ENCODE data around the gene OTOGL.

The OTOGL gene

DNA sequence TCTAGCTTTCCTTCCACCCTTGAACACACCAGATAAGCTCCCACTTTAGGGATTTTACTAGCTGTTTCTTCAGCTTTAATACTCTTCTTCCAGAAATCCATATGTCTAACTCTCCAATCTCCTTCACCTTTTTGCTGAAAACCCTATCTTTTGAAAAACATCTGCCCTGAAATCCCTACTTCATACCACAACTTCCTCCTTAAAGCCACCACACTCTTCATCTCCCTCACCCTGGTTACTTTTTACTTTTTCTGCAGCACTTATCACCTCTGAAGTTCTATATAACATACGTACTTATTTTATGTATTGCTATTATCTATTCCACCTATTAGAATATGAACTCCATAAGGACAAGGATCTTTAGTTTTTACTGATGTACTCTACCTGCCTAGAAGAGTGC lies 316.1 kb downstream of the OTOGL start:
- DNase-seq (ENCODE audit: extremely low spot score) = no peak
- POLR2A ChIA-PET = no interaction called here
- CTCF ChIA-PET = no interaction called here
- TF ChIP-seq FOXA1 (IDR thresholded peaks at IDR 0.05) (no peak), HDGF (IDR thresholded peaks at IDR 0.05; ENCODE audit: borderline replicate concordance) (no peak), FOXM1 (IDR thresholded peaks at IDR 0.05; ENCODE audit: borderline replicate concordance) (no peak)

DNA sequence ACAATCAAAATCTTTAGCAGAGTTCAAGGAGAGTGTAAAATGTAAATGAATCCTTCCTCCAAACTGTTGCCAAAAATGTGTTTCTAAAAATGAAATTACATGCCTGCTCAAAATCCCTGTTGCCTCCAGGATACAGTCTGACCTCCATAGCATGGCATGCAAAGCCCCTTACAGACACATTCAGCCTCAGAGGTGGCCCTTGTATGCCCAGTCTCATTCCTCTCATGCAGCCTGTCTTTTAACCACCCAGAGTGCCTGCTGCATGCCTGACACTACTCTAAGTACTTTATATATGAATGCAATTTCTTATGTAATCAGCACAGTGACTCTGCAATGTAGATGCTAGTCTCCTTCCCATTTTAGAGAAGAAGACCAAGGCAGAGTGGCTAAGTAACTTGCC lies 320.3 kb downstream of the OTOGL start:
- CTCF ChIA-PET = no interaction called here

DNA sequence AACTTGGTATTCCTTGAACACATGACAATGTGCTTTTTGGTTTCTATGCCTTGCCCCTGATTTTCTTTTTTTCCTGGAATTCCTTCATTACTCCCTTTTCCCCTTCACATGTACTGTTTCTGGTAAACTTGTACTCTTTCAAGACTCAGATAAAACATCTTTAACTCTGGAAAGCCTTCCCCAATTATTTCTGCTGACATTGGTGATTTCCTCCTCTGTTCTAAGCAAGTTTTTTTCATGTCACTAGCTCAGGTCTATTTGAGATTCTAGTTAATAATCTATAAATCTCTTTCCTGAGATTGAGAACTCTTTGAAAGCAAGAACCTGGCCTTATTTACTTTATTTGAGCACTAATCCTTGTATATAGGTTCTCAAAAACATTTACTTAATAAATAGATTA lies 320.7 kb downstream of the OTOGL start:
- ChIA-PET CTCF (no interaction called here), POLR2A (no interaction called here)
- DNase-seq (ENCODE audit: extremely low spot score) = no peak
- TF ChIP-seq FOXM1 (IDR thresholded peaks at IDR 0.05; ENCODE audit: borderline replicate concordance) = no peak
- no peak for TF ChIP-seq TARDBP (IDR thresholded peaks at IDR 0.05)
- TF ChIP-seq SUZ12 (IDR thresholded peaks at IDR 0.05) = no peak
- TF ChIP-seq ELF4 (IDR thresholded peaks at IDR 0.05) = no peak
- TF ChIP-seq ARNT (IDR thresholded peaks at IDR 0.05) = no peak
- no peak for TF ChIP-seq ZNF384 (IDR thresholded peaks at IDR 0.05)
- no peak for TF ChIP-seq CTBP1 (IDR thresholded peaks at IDR 0.05; ENCODE audit: borderline replicate concordance)
- TF ChIP-seq, protein P1, sequence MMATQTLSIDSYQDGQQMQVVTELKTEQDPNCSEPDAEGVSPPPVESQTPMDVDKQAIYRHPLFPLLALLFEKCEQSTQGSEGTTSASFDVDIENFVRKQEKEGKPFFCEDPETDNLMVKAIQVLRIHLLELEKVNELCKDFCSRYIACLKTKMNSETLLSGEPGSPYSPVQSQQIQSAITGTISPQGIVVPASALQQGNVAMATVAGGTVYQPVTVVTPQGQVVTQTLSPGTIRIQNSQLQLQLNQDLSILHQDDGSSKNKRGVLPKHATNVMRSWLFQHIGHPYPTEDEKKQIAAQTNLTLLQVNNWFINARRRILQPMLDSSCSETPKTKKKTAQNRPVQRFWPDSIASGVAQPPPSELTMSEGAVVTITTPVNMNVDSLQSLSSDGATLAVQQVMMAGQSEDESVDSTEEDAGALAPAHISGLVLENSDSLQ (IDR thresholded peaks at IDR 0.05) = no peak
- no peak for TF ChIP-seq NFRKB (IDR thresholded peaks at IDR 0.05)
- no peak for TF ChIP-seq LEF1 (IDR thresholded peaks at IDR 0.05; ENCODE audit: borderline replicate concordance)
- TF ChIP-seq FOXA1 (IDR thresholded peaks at IDR 0.05) = no peak
- no peak for TF ChIP-seq HDGF (IDR thresholded peaks at IDR 0.05; ENCODE audit: borderline replicate concordance)

More for the DNA sequence above, 320.3 kb downstream of the OTOGL start:
- DNase-seq (ENCODE audit: extremely low spot score) = no peak
- TF ChIP-seq FOXM1 (IDR thresholded peaks at IDR 0.05; ENCODE audit: borderline replicate concordance) (no peak), L3MBTL2 (conservative IDR thresholded peaks at IDR 0.05) (no peak), LEF1 (IDR thresholded peaks at IDR 0.05; ENCODE audit: borderline replicate concordance) (no peak), ZNF384 (IDR thresholded peaks at IDR 0.05) (no peak), NFRKB (IDR thresholded peaks at IDR 0.05) (no peak), SUZ12 (IDR thresholded peaks at IDR 0.05) (no peak), BHLHE40 (IDR thresholded peaks at IDR 0.05; ENCODE audit: borderline replicate concordance) (no peak), FOXA1 (IDR thresholded peaks at IDR 0.05) (no peak), SP1 (IDR thresholded peaks at IDR 0.05) (no peak), HDGF (IDR thresholded peaks at IDR 0.05; ENCODE audit: borderline replicate concordance) (no peak), FOXK2 (IDR thresholded peaks at IDR 0.05) (no peak), ELF4 (IDR thresholded peaks at IDR 0.05) (no peak)
- POLR2A ChIA-PET = no interaction called here

DNA sequence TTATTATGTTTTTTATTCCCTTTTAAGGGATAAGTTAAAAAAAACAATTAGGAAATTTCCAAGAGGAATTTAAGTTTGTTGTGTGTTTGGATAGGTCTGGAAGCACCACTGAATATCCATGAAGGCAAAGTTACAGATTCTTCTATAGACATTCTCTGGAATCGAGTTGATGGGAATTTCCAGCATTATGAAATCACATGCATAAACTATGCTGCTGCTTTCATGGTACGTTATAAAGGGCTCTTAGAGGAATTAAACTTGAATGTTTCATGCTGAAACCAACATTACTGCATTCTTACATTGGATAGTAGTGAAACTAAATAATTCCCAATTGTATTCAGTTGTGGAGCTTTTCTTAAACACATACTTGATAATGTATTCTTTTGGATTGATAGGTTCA lies 323.2 kb downstream of the OTOGL start:
- ChIA-PET CTCF (no interaction called here), POLR2A (no interaction called here)
- TF ChIP-seq ARNT (IDR thresholded peaks at IDR 0.05) = no peak
- TF ChIP-seq SUZ12 (IDR thresholded peaks at IDR 0.05) = no peak
- no peak for TF ChIP-seq SP1 (IDR thresholded peaks at IDR 0.05)
- no peak for TF ChIP-seq ELF4 (IDR thresholded peaks at IDR 0.05)
- no peak for TF ChIP-seq ZNF384 (IDR thresholded peaks at IDR 0.05)
- DNase-seq (ENCODE audit: extremely low spot score) = no peak

All from HEK293T (cell line).